Measurements from ENCODE around the gene FOSL1. TPM values are rescaled to one million over a fixed set of nuclear protein-coding genes. Genes with fewer than 3 reads are reported as not detected.
A peak's percentile ranks its signal among the peaks of the same experiment; 100 is the strongest.

FOSL1 gene
- total RNA-seq, 1 donor from 2014 or later = not detected

DNA sequence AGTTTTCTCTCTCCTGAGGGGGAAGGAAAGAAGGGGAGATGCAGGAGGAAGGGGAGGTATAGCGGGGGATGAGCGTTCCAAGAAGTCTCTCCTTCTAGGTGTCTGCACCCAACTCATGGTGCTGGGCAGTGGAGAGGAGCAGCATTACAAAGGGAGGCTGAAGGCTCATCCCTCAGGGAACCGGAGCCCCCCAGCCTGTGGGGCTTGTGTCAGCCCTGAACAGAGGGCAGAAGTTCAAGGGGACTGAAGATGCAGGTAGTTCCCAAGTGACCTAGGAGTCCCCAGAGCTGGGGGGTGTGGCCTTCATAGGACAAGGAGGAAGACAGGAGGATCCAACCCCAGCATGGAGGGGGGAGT lies 16.9 kb upstream of the FOSL1 start:
- no peak overlapping the region for H3K4me3 ChIP-seq
- no peaks in the 10 kb centered on the region for H3K27me3 ChIP-seq
- no peak overlapping the region for H3K9ac ChIP-seq
- no peak overlapping the region for H3K27ac Mint-ChIP-seq
- no peak overlapping the region for H3K27ac ChIP-seq
- H3K4me3 Mint-ChIP-seq = peak overlapping the region; percentile 92
- peaks cover 21% of the 10 kb centered on the region for H3K79me2 ChIP-seq (ENCODE audit: low read depth)
- no peak overlapping the region for H2AFZ ChIP-seq (replicated peaks)
- no peaks in the 10 kb centered on the region for H3K36me3 ChIP-seq
- H3K27me3 Mint-ChIP-seq (ENCODE audit: insufficient read depth, low read depth) = peaks cover 3% of the 10 kb centered on the region
- peaks cover 10% of the 10 kb centered on the region for H3K4me1 ChIP-seq
- peaks cover 12% of the 10 kb centered on the region for H4K20me1 ChIP-seq (ENCODE audit: low read depth)
- no peak for TF ChIP-seq EZH2 (IDR thresholded peaks at IDR 0.05)
- TF ChIP-seq, protein P1, sequence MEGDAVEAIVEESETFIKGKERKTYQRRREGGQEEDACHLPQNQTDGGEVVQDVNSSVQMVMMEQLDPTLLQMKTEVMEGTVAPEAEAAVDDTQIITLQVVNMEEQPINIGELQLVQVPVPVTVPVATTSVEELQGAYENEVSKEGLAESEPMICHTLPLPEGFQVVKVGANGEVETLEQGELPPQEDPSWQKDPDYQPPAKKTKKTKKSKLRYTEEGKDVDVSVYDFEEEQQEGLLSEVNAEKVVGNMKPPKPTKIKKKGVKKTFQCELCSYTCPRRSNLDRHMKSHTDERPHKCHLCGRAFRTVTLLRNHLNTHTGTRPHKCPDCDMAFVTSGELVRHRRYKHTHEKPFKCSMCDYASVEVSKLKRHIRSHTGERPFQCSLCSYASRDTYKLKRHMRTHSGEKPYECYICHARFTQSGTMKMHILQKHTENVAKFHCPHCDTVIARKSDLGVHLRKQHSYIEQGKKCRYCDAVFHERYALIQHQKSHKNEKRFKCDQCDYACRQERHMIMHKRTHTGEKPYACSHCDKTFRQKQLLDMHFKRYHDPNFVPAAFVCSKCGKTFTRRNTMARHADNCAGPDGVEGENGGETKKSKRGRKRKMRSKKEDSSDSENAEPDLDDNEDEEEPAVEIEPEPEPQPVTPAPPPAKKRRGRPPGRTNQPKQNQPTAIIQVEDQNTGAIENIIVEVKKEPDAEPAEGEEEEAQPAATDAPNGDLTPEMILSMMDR (IDR thresholded peaks at IDR 0.05) = no peak
- no peak for TF ChIP-seq EZH2phosphoT487 (IDR thresholded peaks at IDR 0.05)
- DNase-seq (ENCODE audit: low spot score) = no peak
- H3K4me1 Mint-ChIP-seq = peaks cover 23% of the 10 kb centered on the region
- H3K36me3 Mint-ChIP-seq = peaks cover 6% of the 10 kb centered on the region
- no peaks in the 10 kb centered on the region for H3F3A ChIP-seq (ENCODE audit: low read depth)
- no peaks in the 10 kb centered on the region for H3K9me3 Mint-ChIP-seq
- no peaks in the 10 kb centered on the region for H3K9me3 ChIP-seq (ENCODE audit: low read depth)
- no peak overlapping the region for H3K4me2 ChIP-seq

DNA sequence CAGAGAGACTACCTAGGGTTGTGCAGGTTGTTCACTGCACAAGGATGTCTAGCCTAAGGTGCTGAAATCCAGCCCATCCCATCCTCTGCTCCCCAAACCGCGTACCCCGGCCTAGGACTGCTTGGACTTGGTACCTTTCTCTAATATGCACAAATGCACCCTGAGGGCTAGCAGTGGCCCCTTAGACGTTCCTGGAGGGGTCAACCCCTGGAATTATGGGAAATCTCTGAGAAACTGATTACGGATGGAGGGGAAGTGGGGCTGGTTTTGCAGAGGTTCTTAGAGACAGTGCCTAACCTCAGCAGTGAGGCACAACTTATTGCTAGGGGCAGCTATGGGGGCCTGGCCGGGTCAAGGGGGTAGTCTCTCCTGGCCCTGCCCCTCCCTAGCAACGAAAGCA lies 16.2 kb upstream of the FOSL1 start:
- Histone ChIP-seq H3F3A (ENCODE audit: low read depth) (no peaks in the 10 kb centered on the region), H3K27me3 (no peaks in the 10 kb centered on the region), H4K20me1 (ENCODE audit: low read depth) (peaks cover 12% of the 10 kb centered on the region), H3K9ac (no peak overlapping the region), H3K79me2 (ENCODE audit: low read depth) (peaks cover 21% of the 10 kb centered on the region), H2AFZ (replicated peaks) (no peak overlapping the region), H3K4me1 (peaks cover 10% of the 10 kb centered on the region), H3K4me2 (no peak overlapping the region), H3K4me3 (no peak overlapping the region), H3K9me3 (ENCODE audit: low read depth) (no peaks in the 10 kb centered on the region), H3K36me3 (no peaks in the 10 kb centered on the region), H3K27ac (no peak overlapping the region)
- DNase-seq (ENCODE audit: low spot score) = no peak
- TF ChIP-seq EZH2 (IDR thresholded peaks at IDR 0.05) (no peak), EZH2phosphoT487 (IDR thresholded peaks at IDR 0.05) (no peak)
- TF ChIP-seq, protein P1 (IDR thresholded peaks at IDR 0.05) = no peak
- H3K4me1 Mint-ChIP-seq = peaks cover 27% of the 10 kb centered on the region
- no peaks in the 10 kb centered on the region for H3K9me3 Mint-ChIP-seq
- no peak overlapping the region for H3K27ac Mint-ChIP-seq
- peak overlapping the region; percentile 92 for H3K4me3 Mint-ChIP-seq
- H3K36me3 Mint-ChIP-seq = peaks cover 5% of the 10 kb centered on the region
- H3K27me3 Mint-ChIP-seq (ENCODE audit: insufficient read depth, low read depth) = peaks cover 3% of the 10 kb centered on the region

DNA sequence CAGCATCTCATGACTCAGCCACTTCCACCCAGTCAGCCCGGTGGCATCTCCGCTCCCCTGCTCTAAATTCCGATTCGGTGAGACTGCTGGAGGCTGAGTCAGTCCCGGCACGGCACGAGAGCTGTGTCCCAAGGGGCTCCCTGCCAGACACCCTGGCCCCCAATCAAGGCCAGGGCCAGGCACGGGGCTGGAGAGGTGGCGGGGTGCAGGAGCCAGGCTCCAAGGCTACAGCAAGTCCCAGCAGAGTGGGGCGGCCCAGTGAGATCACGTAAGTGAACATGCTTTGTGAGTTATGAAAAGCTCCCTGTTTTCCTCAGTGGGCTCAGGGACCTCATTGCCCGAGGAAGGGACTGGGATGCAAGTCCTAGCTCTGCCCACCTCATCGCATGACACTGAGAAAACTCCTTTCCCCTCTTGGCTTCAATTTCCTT lies 15.6 kb upstream of the FOSL1 start:
- H3K9ac ChIP-seq = no peak overlapping the region
- DNase-seq (ENCODE audit: low spot score) = no peak
- H3K79me2 ChIP-seq (ENCODE audit: low read depth) = peaks cover 21% of the 10 kb centered on the region
- no peak overlapping the region for H3K4me2 ChIP-seq
- H3K36me3 ChIP-seq = no peaks in the 10 kb centered on the region
- Mint-ChIP-seq H3K27ac (no peak overlapping the region), H3K27me3 (ENCODE audit: insufficient read depth, low read depth) (peaks cover 3% of the 10 kb centered on the region), H3K9me3 (no peaks in the 10 kb centered on the region), H3K4me3 (peak overlapping the region; percentile 92), H3K36me3 (peaks cover 5% of the 10 kb centered on the region), H3K4me1 (peaks cover 30% of the 10 kb centered on the region)
- TF ChIP-seq EZH2phosphoT487 (IDR thresholded peaks at IDR 0.05) (no peak), EZH2 (IDR thresholded peaks at IDR 0.05) (no peak)
- TF ChIP-seq, protein P1 (IDR thresholded peaks at IDR 0.05) = no peak
- H3K27ac ChIP-seq = no peak overlapping the region
- H3K27me3 ChIP-seq = no peaks in the 10 kb centered on the region
- H3K4me1 ChIP-seq = peaks cover 10% of the 10 kb centered on the region
- no peak overlapping the region for H3K4me3 ChIP-seq
- peaks cover 9% of the 10 kb centered on the region for H4K20me1 ChIP-seq (ENCODE audit: low read depth)
- no peaks in the 10 kb centered on the region for H3F3A ChIP-seq (ENCODE audit: low read depth)
- H3K9me3 ChIP-seq (ENCODE audit: low read depth) = no peaks in the 10 kb centered on the region
- no peak overlapping the region for H2AFZ ChIP-seq (replicated peaks)

All from neural progenitor cell (in vitro differentiated cells).